Endodermal cell (in vitro differentiated cells): ENCODE measurements around the gene USP9X. TPM values are rescaled to one million over a fixed set of nuclear protein-coding genes. Genes with fewer than 3 reads are reported as not detected.
"Not testable (repeated sequence)": the region's sequence is repeated elsewhere in the genome, so short reads cannot be mapped to it uniquely, and the experiment has no call there.

Experiments
- DNase-seq: peaks from one replicate; pipeline ENCODE4 v3.0.0-alpha.2; 2017
- H3K27ac ChIP-seq: 2 replicates; pipeline ENCODE4 v1.5.1; 2013; ENCODE audit warnings: mild to moderate bottlenecking, low read depth, low read length, moderate library complexity
- H3K27me3 ChIP-seq: 2 replicates; pipeline ENCODE4 v1.6.1; 2013; ENCODE audit warnings: mild to moderate bottlenecking, low read length, moderate library complexity; ENCODE audit not compliant: insufficient read depth, control insufficient read depth, poor library complexity, severe bottlenecking
- H3K36me3 ChIP-seq: 2 replicates; pipeline ENCODE4 v1.7.0; 2013; ENCODE audit warnings: mild to moderate bottlenecking, low read length, moderate library complexity; ENCODE audit not compliant: control insufficient read depth, insufficient read depth
- H3K4me1 ChIP-seq: one replicate; pipeline ENCODE4 v1.7.0; 2013; ENCODE audit warnings: low read length; ENCODE audit not compliant: control insufficient read depth, insufficient read depth
- H3K4me3 ChIP-seq: 2 replicates; pipeline ENCODE4 v1.5.1; 2013; ENCODE audit warnings: mild to moderate bottlenecking, low read length, moderate library complexity
- H3K9ac ChIP-seq: 2 replicates; pipeline ENCODE4 v1.6.1; 2013; ENCODE audit warnings: mild to moderate bottlenecking, low read length, moderate library complexity; ENCODE audit not compliant: poor library complexity, severe bottlenecking; ENCODE audit errors: extremely low read depth
- H3K9me3 ChIP-seq: 2 replicates; pipeline ENCODE4 v1.6.1; 2013; ENCODE audit warnings: mild to moderate bottlenecking, low read length, moderate library complexity; ENCODE audit not compliant: control insufficient read depth
- H3K27ac Mint-ChIP-seq: 2 replicates; pipeline ENCODE4 v1.8.0; 2020; ENCODE audit warnings: mixed read lengths
- H3K27me3 Mint-ChIP-seq: 2 replicates; pipeline ENCODE4 v1.8.0; 2021; ENCODE audit warnings: mild to moderate bottlenecking, mixed read lengths; ENCODE audit not compliant: insufficient read depth
- H3K36me3 Mint-ChIP-seq: 2 replicates; pipeline ENCODE4 v1.8.0; 2020; ENCODE audit warnings: low read depth, mixed read lengths
- H3K4me1 Mint-ChIP-seq: 2 replicates; pipeline ENCODE4 v1.8.0; 2020; ENCODE audit warnings: mixed read lengths
- H3K4me3 Mint-ChIP-seq: 2 replicates; pipeline ENCODE4 v1.8.0; 2020; ENCODE audit warnings: mild to moderate bottlenecking, moderate library complexity, mixed read lengths
- H3K9me3 Mint-ChIP-seq: 2 replicates; pipeline ENCODE4 v1.8.0; 2020; ENCODE audit warnings: mild to moderate bottlenecking, mixed read lengths
- CTCF ChIP-seq: fragments of 200-600 bp; sonication (generic); conservative IDR thresholded peaks from 2 replicates; pipeline ENCODE4 v1.5.0; 2021; ENCODE audit warnings: antibody characterized with exemption, mild to moderate bottlenecking
- WGBS, 2 experiments: methylation state at CpG; one replicate each; pipeline versions ENCODE4 v1.1.5 to v1.1.7; 2013; ENCODE audit warnings: missing lambda C conversion rate in 2 of 2, mixed read lengths in 1 of 2; ENCODE audit not compliant: insufficient coverage in 1 of 2, insufficient read length in 1 of 2; 5-methylcytosine and 5-hydroxymethylcytosine counted together
- total RNA-seq, 2 donors: library from RNA; stranded (reverse); fragmentation: NEBNext Ultra II Directional in 1 of 2; extraction: Animal tissue kit (Norgen Biotek cat#: 25700) in 1 of 2; gene quantifications; 2 replicates in 1 of 2; 3 replicates in 1 of 2; pipeline ENCODE4 v1.2.1, GENCODE V29; 2021

USP9X gene
- total RNA-seq, 2 donors from 2014 or later: 88.1 to 128 TPM

- no peaks in the 10 kb centered on the region for H3K36me3 ChIP-seq
- H3K27ac ChIP-seq: no peak overlapping the region
- Mint-ChIP-seq H3K27me3 (no peaks in the 10 kb centered on the region), H3K9me3 (peaks cover 35% of the 10 kb centered on the region), H3K4me3 (no peak overlapping the region), H3K4me1 (peaks cover 8% of the 10 kb centered on the region), H3K36me3 (no peaks in the 10 kb centered on the region), H3K27ac (no peak overlapping the region)
- TF ChIP-seq CTCF: no peak
- no peaks in the 10 kb centered on the region for H3K9me3 ChIP-seq
- 100% methylated on average over 1 of the region's 1 CpG; no CpG with 5 or more reads in 1 of the 2 experiments for WGBS, 2 experiments
- H3K4me1 ChIP-seq: no peaks in the 10 kb centered on the region
- H3K4me3 ChIP-seq: no peak overlapping the region
- H3K9ac ChIP-seq: no peak overlapping the region
- no peak for DNase-seq
- no peaks in the 10 kb centered on the region for H3K27me3 ChIP-seq
These were observed 34.0 kb upstream of the USP9X start for GRCh38 chrX:41051288-41051687.

- 66% methylated on average over 3 of the region's 3 CpGs; no CpG with 5 or more reads in 1 of the 2 experiments for WGBS, 2 experiments
- Mint-ChIP-seq H3K27ac (no peak overlapping the region), H3K4me1 (no peaks in the 10 kb centered on the region), H3K36me3 (no peaks in the 10 kb centered on the region), H3K4me3 (no peak overlapping the region), H3K27me3 (no peaks in the 10 kb centered on the region), H3K9me3 (peaks cover 35% of the 10 kb centered on the region)
- no peak overlapping the region for H3K4me3 ChIP-seq
- no peaks in the 10 kb centered on the region for H3K9me3 ChIP-seq
- H3K27me3 ChIP-seq: no peaks in the 10 kb centered on the region
- H3K27ac ChIP-seq: no peak overlapping the region
- H3K36me3 ChIP-seq: no peaks in the 10 kb centered on the region
- H3K4me1 ChIP-seq: no peaks in the 10 kb centered on the region
- no peak for DNase-seq
- TF ChIP-seq CTCF: no peak
- no peak overlapping the region for H3K9ac ChIP-seq
These were observed 29.5 kb upstream of the USP9X start for GRCh38 chrX:41055740-41056139.

GRCh38 chrX:41063276-41063675 lies 22.0 kb upstream of the USP9X start:
- H3K4me3 Mint-ChIP-seq, H3K27ac Mint-ChIP-seq, H3K36me3 Mint-ChIP-seq, H3K36me3 ChIP-seq, DNase-seq, H3K9ac ChIP-seq, H3K4me1 Mint-ChIP-seq, H3K27ac ChIP-seq, H3K27me3 ChIP-seq, H3K4me1 ChIP-seq, H3K27me3 Mint-ChIP-seq, H3K4me3 ChIP-seq, H3K9me3 ChIP-seq: not testable (repeated sequence)
- H3K9me3 Mint-ChIP-seq: peaks cover 21% of the 10 kb centered on the region
- WGBS, 2 experiments: 94% methylated on average over 7 of the region's 8 CpGs; no CpG with 5 or more reads in 1 of the 2 experiments

GRCh38 chrX:41064018-41064417 lies 21.2 kb upstream of the USP9X start:
- Mint-ChIP-seq H3K36me3 (no peaks in the 10 kb centered on the region), H3K27me3 (no peaks in the 10 kb centered on the region), H3K27ac (no peak overlapping the region), H3K4me3 (no peak overlapping the region), H3K9me3 (peaks cover 20% of the 10 kb centered on the region), H3K4me1 (peaks cover 5% of the 10 kb centered on the region)
- TF ChIP-seq CTCF: no peak
- Histone ChIP-seq H3K27me3 (no peaks in the 10 kb centered on the region), H3K4me1 (no peaks in the 10 kb centered on the region), H3K4me3 (no peak overlapping the region), H3K9ac (no peak overlapping the region), H3K9me3 (no peaks in the 10 kb centered on the region), H3K27ac (no peak overlapping the region), H3K36me3 (no peaks in the 10 kb centered on the region)
- WGBS, 2 experiments: 92% methylated on average over 2 of the region's 5 CpGs; no CpG with 5 or more reads in 1 of the 2 experiments
- DNase-seq: no peak
